Osteocyte (in vitro differentiated cells): ENCODE data around the gene LOXL1. TPM values are rescaled to one million over a fixed set of nuclear protein-coding genes. Genes with fewer than 3 reads are reported as not detected.

Experiments used
- DNase-seq: peaks from one replicate; pipeline ENCODE4 v3.0.0; 2021; ENCODE audit warnings: mixed read lengths; ENCODE audit not compliant: unreplicated experiment; ENCODE audit errors: extremely low spot score
- H3K27ac Mint-ChIP-seq: one replicate; pipeline ENCODE4 v1.8.0; 2021; ENCODE audit warnings: mild to moderate bottlenecking, mixed read lengths; ENCODE audit not compliant: unreplicated experiment
- H3K27me3 Mint-ChIP-seq: one replicate; pipeline ENCODE4 v1.8.0; 2021; ENCODE audit warnings: mixed read lengths; ENCODE audit not compliant: unreplicated experiment
- H3K36me3 Mint-ChIP-seq: one replicate; pipeline ENCODE4 v1.8.0; 2021; ENCODE audit warnings: mixed read lengths; ENCODE audit not compliant: unreplicated experiment
- H3K4me1 Mint-ChIP-seq: one replicate; pipeline ENCODE4 v1.8.0; 2021; ENCODE audit warnings: mixed read lengths; ENCODE audit not compliant: unreplicated experiment
- H3K4me3 Mint-ChIP-seq: one replicate; pipeline ENCODE4 v1.8.0; 2021; ENCODE audit warnings: mild to moderate bottlenecking, moderate library complexity, mixed read lengths; ENCODE audit not compliant: unreplicated experiment
- H3K9me3 Mint-ChIP-seq: one replicate; pipeline ENCODE4 v1.8.0; 2021; ENCODE audit warnings: mixed read lengths; ENCODE audit not compliant: unreplicated experiment
- CTCF ChIP-seq: fragments of 200-600 bp; sonication (generic); IDR thresholded peaks from 2 replicates; pipeline ENCODE4 v1.5.0; 2021; ENCODE audit warnings: antibody characterized with exemption, mild to moderate bottlenecking, moderate library complexity
- total RNA-seq: library from RNA; stranded (reverse); gene quantifications from 2 replicates; pipeline ENCODE4 v1.2.1, GENCODE V29; 2021

Gene LOXL1
- total RNA-seq, 1 donor from 2014 or later = 417 TPM

- H3K4me1 Mint-ChIP-seq = peaks cover 18% of the 10 kb centered on the region
- TF ChIP-seq CTCF = no peak
- H3K36me3 Mint-ChIP-seq = no peaks in the 10 kb centered on the region
- H3K9me3 Mint-ChIP-seq = no peaks in the 10 kb centered on the region
- no peak for DNase-seq
- no peak overlapping the region for H3K4me3 Mint-ChIP-seq
- peaks cover 19% of the 10 kb centered on the region for H3K27me3 Mint-ChIP-seq
- no peak overlapping the region for H3K27ac Mint-ChIP-seq
Observed at GRCh38 chr15:73894133-73894814, 32.0 kb upstream of the LOXL1 start.

- Mint-ChIP-seq H3K4me3 (no peak overlapping the region), H3K27me3 (no peaks in the 10 kb centered on the region), H3K36me3 (no peaks in the 10 kb centered on the region), H3K4me1 (peaks cover 35% of the 10 kb centered on the region), H3K27ac (peak overlapping the region; percentile 49), H3K9me3 (no peaks in the 10 kb centered on the region)
- TF ChIP-seq CTCF = peak; percentile 94
- DNase-seq = no peak
Observed at GRCh38 chr15:73897441-73898261, 28.6 kb upstream of the LOXL1 start.

GRCh38 chr15:73899197-73900094 lies 26.8 kb upstream of the LOXL1 start:
- Mint-ChIP-seq H3K27me3 (no peaks in the 10 kb centered on the region), H3K4me1 (peaks cover 38% of the 10 kb centered on the region), H3K9me3 (no peaks in the 10 kb centered on the region), H3K27ac (peak overlapping the region; percentile 29), H3K36me3 (no peaks in the 10 kb centered on the region), H3K4me3 (no peak overlapping the region)
- no peak for DNase-seq
- TF ChIP-seq CTCF = no peak

GRCh38 chr15:73900095-73900712 lies 26.1 kb upstream of the LOXL1 start:
- peaks cover 3% of the 10 kb centered on the region for H3K36me3 Mint-ChIP-seq
- no peak overlapping the region for H3K27ac Mint-ChIP-seq
- DNase-seq = no peak
- no peaks in the 10 kb centered on the region for H3K9me3 Mint-ChIP-seq
- H3K27me3 Mint-ChIP-seq = no peaks in the 10 kb centered on the region
- no peak for TF ChIP-seq CTCF
- no peak overlapping the region for H3K4me3 Mint-ChIP-seq
- peaks cover 38% of the 10 kb centered on the region for H3K4me1 Mint-ChIP-seq
